Right lobe of liver (tissue), 4 donors: ENCODE measurements around the gene GLYATL1B.

Experiments used
- CTCF ChIP-seq, 4 donors: fragments of 200-600 bp in 3 of 4; fragments of 450-650 bp in 1 of 4; IDR thresholded peaks; one replicate each; pipeline versions ENCODE4 v1.5.1 to v1.8.0; 2016 to 2022; ENCODE audit warnings: antibody characterized with exemption in 4 of 4, mild to moderate bottlenecking in 2 of 4
- POLR2A ChIP-seq: fragments of 450-650 bp; IDR thresholded peaks from one replicate; pipeline ENCODE4 v1.6.1; 2017; ENCODE audit warnings: antibody characterized with exemption, mild to moderate bottlenecking
- donor health status: DM: no; HTN: no; CAD: no.
- donor health status: DM: no; HTN: no; CAD: no.
- donor health status: DM: no; HTN: yes; CAD: no.

GRCh38 chr11:59141191-59141590 lies 55.1 kb downstream of the GLYATL1B start:
- TF ChIP-seq CTCF (IDR thresholded peaks at IDR 0.05): no peak
- TF ChIP-seq POLR2A: no peak
